GM23338 (cell line): ENCODE data around the gene CFDP1. TPM values are rescaled to one million over a fixed set of nuclear protein-coding genes. Genes with fewer than 3 reads are reported as not detected.

Source experiments
- ATAC-seq: fragments of 200-7000 bp; cut with Tn5 transposase; 3 replicates; pipeline ENCODE4 v1.9.1; 2020
- DNase-seq: peaks from one replicate; pipeline ENCODE4 v3.0.0-alpha.2; 2015; ENCODE audit warnings: low spot score
- H2AFZ ChIP-seq: fragments of 200-600 bp; sonication (generic); 2 replicates; pipeline ENCODE4 v1.8.0; 2016; ENCODE audit warnings: antibody characterized with exemption, mild to moderate bottlenecking, moderate library complexity
- H3F3A ChIP-seq: fragments of 200-600 bp; sonication (generic); replicated peaks from 2 replicates; pipeline ENCODE4 v1.8.0; 2017; ENCODE audit warnings: antibody characterized with exemption, mixed run types, low read depth
- H3K27ac ChIP-seq: fragments of 200-600 bp; sonication (generic); 2 replicates; pipeline ENCODE4 v1.6.1; 2016; ENCODE audit warnings: low read depth
- H3K27me3 ChIP-seq: fragments of 200-600 bp; sonication (generic); 2 replicates; pipeline ENCODE4 v1.8.0; 2016; ENCODE audit warnings: mild to moderate bottlenecking, mixed run types, moderate library complexity; ENCODE audit not compliant: insufficient read depth
- H3K36me3 ChIP-seq: fragments of 200-600 bp; sonication (generic); 2 replicates; pipeline ENCODE4 v1.8.0; 2016; ENCODE audit warnings: mild to moderate bottlenecking; ENCODE audit not compliant: insufficient read depth
- H3K4me1 ChIP-seq: fragments of 200-600 bp; sonication (generic); 2 replicates; pipeline ENCODE4 v1.8.0; 2016; ENCODE audit warnings: mild to moderate bottlenecking, moderate library complexity; ENCODE audit not compliant: insufficient read depth
- H3K4me2 ChIP-seq: fragments of 200-600 bp; sonication (generic); 2 replicates; pipeline ENCODE4 v1.7.1; 2017; ENCODE audit warnings: mixed run types
- H3K4me3 ChIP-seq: fragments of 200-600 bp; sonication (generic); 2 replicates; pipeline ENCODE4 v1.6.1; 2016; ENCODE audit warnings: mixed run types
- H3K79me2 ChIP-seq: fragments of 200-600 bp; sonication (generic); replicated peaks from 2 replicates; pipeline ENCODE4 v1.8.0; 2017; ENCODE audit warnings: mild to moderate bottlenecking; ENCODE audit not compliant: insufficient read depth
- H3K9me2 ChIP-seq: fragments of 200-600 bp; sonication (generic); 2 replicates; pipeline ENCODE4 v1.8.0; 2017; ENCODE audit not compliant: insufficient read depth
- H4K20me1 ChIP-seq: fragments of 200-600 bp; sonication (generic); replicated peaks from 2 replicates; pipeline ENCODE4 v1.8.0; 2017; ENCODE audit warnings: mild to moderate bottlenecking; ENCODE audit not compliant: insufficient read depth
- H3K27ac Mint-ChIP-seq: 2 replicates; pipeline ENCODE4 v1.8.0; 2020; ENCODE audit warnings: inconsistent platforms, mild to moderate bottlenecking, moderate library complexity, mixed read lengths
- H3K27me3 Mint-ChIP-seq: 3 replicates; pipeline ENCODE4 v1.8.0; 2022; ENCODE audit warnings: low read depth, mild to moderate bottlenecking, moderate library complexity, mixed read lengths, inconsistent platforms; ENCODE audit not compliant: insufficient read depth, poor library complexity
- H3K36me3 Mint-ChIP-seq: 3 replicates; pipeline ENCODE4 v1.8.0; 2021; ENCODE audit warnings: low read depth, mild to moderate bottlenecking, inconsistent platforms, moderate library complexity, mixed read lengths
- H3K4me1 Mint-ChIP-seq: 3 replicates; pipeline ENCODE4 v1.8.0; 2020; ENCODE audit warnings: mild to moderate bottlenecking, inconsistent platforms, mixed read lengths
- H3K4me3 Mint-ChIP-seq: 3 replicates; pipeline ENCODE4 v1.8.0; 2021; ENCODE audit warnings: moderate library complexity, mild to moderate bottlenecking, inconsistent platforms, mixed read lengths
- H3K9me3 Mint-ChIP-seq: 3 replicates; pipeline ENCODE4 v1.8.0; 2020; ENCODE audit warnings: moderate library complexity, mild to moderate bottlenecking, inconsistent platforms, mixed read lengths
- CREB1 ChIP-seq: fragments of 250-450 bp; sonication (Bioruptor Pico); IDR thresholded peaks from 2 replicates; pipeline ENCODE4 v1.5.0; 2020; ENCODE audit warnings: low read depth, mild to moderate bottlenecking, moderate library complexity
- CTCF ChIP-seq, 2 experiments: fragments of 200-600 bp in 1 of 2; sonication (generic) in 1 of 2; conservative IDR thresholded peaks; 2 replicates each; pipeline versions ENCODE4 v1.5.1 to v1.6.1; 2016 to 2017; ENCODE audit warnings: antibody characterized with exemption in 2 of 2, low read depth in 2 of 2, mild to moderate bottlenecking in 2 of 2, moderate library complexity in 1 of 2
- ETS1 ChIP-seq: IDR thresholded peaks from 2 replicates; pipeline ENCODE4 v1.6.1; 2016; ENCODE audit warnings: antibody characterized with exemption
- EZH2 ChIP-seq: fragments of 200-600 bp; sonication (generic); IDR thresholded peaks from one replicate; pipeline ENCODE4 v1.8.0; 2017; ENCODE audit warnings: antibody characterized with exemption, mild to moderate bottlenecking, low read depth; ENCODE audit not compliant: unreplicated experiment
- EZH2phosphoT487 ChIP-seq: fragments of 200-600 bp; sonication (generic); IDR thresholded peaks from one replicate; pipeline ENCODE4 v1.8.1; 2018; ENCODE audit warnings: antibody characterized with exemption; ENCODE audit not compliant: unreplicated experiment
- JUNB ChIP-seq: IDR thresholded peaks from one replicate; pipeline ENCODE4 v1.6.1; 2016; ENCODE audit warnings: antibody characterized with exemption; ENCODE audit not compliant: unreplicated experiment
- NANOG ChIP-seq: IDR thresholded peaks from 2 replicates; pipeline ENCODE4 v1.6.1; 2016; ENCODE audit warnings: antibody characterized with exemption, borderline replicate concordance
- POLR2AphosphoS5 ChIP-seq: IDR thresholded peaks from 2 replicates; pipeline ENCODE4 v1.6.1; 2016; ENCODE audit warnings: antibody characterized with exemption, low read depth
- REST ChIP-seq: IDR thresholded peaks from one replicate; pipeline ENCODE4 v1.6.1; 2018; ENCODE audit warnings: antibody characterized with exemption; ENCODE audit not compliant: unreplicated experiment
- STAT1 ChIP-seq: IDR thresholded peaks from one replicate; pipeline ENCODE4 v1.6.1; 2016; ENCODE audit warnings: antibody characterized with exemption; ENCODE audit not compliant: unreplicated experiment
- ZNF114 ChIP-seq: fragments of 250-450 bp; sonication (Bioruptor Pico); IDR thresholded peaks from 2 replicates; pipeline ENCODE4 v1.5.0; 2020; ENCODE audit warnings: mild to moderate bottlenecking, moderate library complexity
- ZNF331 ChIP-seq: fragments of 250-450 bp; sonication (Bioruptor Pico); IDR thresholded peaks from 2 replicates; pipeline ENCODE4 v1.5.0; 2020; ENCODE audit warnings: low read depth, mild to moderate bottlenecking, moderate library complexity
- ZNF462 ChIP-seq: fragments of 250-450 bp; sonication (Bioruptor Pico); IDR thresholded peaks from 2 replicates; pipeline ENCODE4 v1.5.0; 2020; ENCODE audit warnings: mild to moderate bottlenecking, moderate library complexity
- polyA plus RNA-seq: library from polyadenylated mRNA; unstranded; fragments of >200 nt; fragmentation: Nextera tagmentation; extraction: Ambion mirVana; gene quantifications from 2 replicates; pipeline ENCODE4 v1.2.1, GENCODE V29; 2016
- total RNA-seq: library from RNA; depleted of rRNA; stranded (reverse); fragments of >200 nt; shearing (Covaris generic); gene quantifications from 2 replicates; pipeline ENCODE4 v1.2.3, GENCODE V29; 2014

The CFDP1 gene
- total and polyA plus RNA-seq, 2 experiments from 2014 or later = 89.9 to 224 TPM

- H3K4me3 ChIP-seq = no peak overlapping the region
- H3F3A ChIP-seq = no peaks in the 10 kb centered on the region; the same call in 1 of the 2 replicates
- peak overlapping the region; percentile 10; the same call in 1 of the 2 replicates for H3K27ac ChIP-seq
- no peak overlapping the region for H3K4me2 ChIP-seq
- ATAC-seq (no peak), DNase-seq (no peak)
- no peaks in the 10 kb centered on the region; the same call in 1 of the 2 replicates for H3K9me2 ChIP-seq
- no peaks in the 10 kb centered on the region for H3K9me3 Mint-ChIP-seq
- peaks cover 10% of the 10 kb centered on the region for H3K4me1 ChIP-seq
- H3K79me2 ChIP-seq = no peaks in the 10 kb centered on the region
- H3K36me3 ChIP-seq = no peaks in the 10 kb centered on the region
- no peak overlapping the region for H3K27ac Mint-ChIP-seq
- TF ChIP-seq NANOG (no peak), CTCF (conservative IDR thresholded peaks at IDR 0.05; ENCODE audit: low read depth in 2 of 2) (no peak), POLR2AphosphoS5 (no peak), ZNF462 (CRISPR knock-in tag) (no peak), ZNF114 (CRISPR knock-in tag) (no peak), REST (no peak), ETS1 (no peak), STAT1 (no peak), EZH2 (no peak), JUNB (no peak), EZH2phosphoT487 (no peak), CREB1 (CRISPR knock-in tag) (no peak), ZNF331 (CRISPR knock-in tag) (no peak)
- no peak overlapping the region for H2AFZ ChIP-seq
- no peaks in the 10 kb centered on the region; the same call in 1 of the 2 replicates for H4K20me1 ChIP-seq
- H3K27me3 ChIP-seq = no peaks in the 10 kb centered on the region
- H3K36me3 Mint-ChIP-seq = peaks cover 6% of the 10 kb centered on the region
- H3K27me3 Mint-ChIP-seq = peaks cover 6% of the 10 kb centered on the region
- no peak overlapping the region for H3K4me3 Mint-ChIP-seq
- H3K4me1 Mint-ChIP-seq = peaks cover 22% of the 10 kb centered on the region
Measured at GRCh38 chr16:75336521-75336920, 96.8 kb downstream of the CFDP1 start.
